ENCODE data around the gene SFMBT2. TPM values are rescaled to one million over a fixed set of nuclear protein-coding genes. Genes with fewer than 3 reads are reported as not detected.

SFMBT2 gene
- total and polyA plus RNA-seq, 2 of the 4 experiments (the other 2 are of a cell fraction) = 0.70 to 1.3 TPM

- in situ Hi-C loops (cut with MboI; ENCODE audit: low sequenced_read_pairs) (no loop called here), intact Hi-C loops (cut with micrococcal nuclease) (no loop called here), dilution Hi-C loops (cut with HindIII; ENCODE audit: low sequenced_read_pairs, unreplicated experiment) (no loop called here)
- WGBS, 2 experiments (ENCODE audit: extremely low coverage in 2 of 2, insufficient read length in 1 of 2) = no CpG with 5 or more reads among the region's 1 CpG
- no TSS peak for BruUV-seq (replicated peaks)
- Histone ChIP-seq H3K27ac (ENCODE audit: insufficient read depth, low read length) (no peak overlapping the region), H3K4me1 (ENCODE audit: control insufficient read depth, insufficient read depth, low read length) (peaks cover 2% of the 10 kb centered on the region; the same call in 1 of the 2 replicates), H4K8ac (ENCODE audit: low read depth in 2 of 2, low read length in 2 of 2) (no peak overlapping the region), H3K4ac (ENCODE audit: low read depth, low read length) (no peak overlapping the region), H3K9me1 (ENCODE audit: insufficient read depth, low read length) (no peaks in the 10 kb centered on the region), H3K4me3 (ENCODE audit: insufficient read depth, low read depth, low read length) (no peak overlapping the region), H3K27me3 (ENCODE audit: control insufficient read depth, insufficient read depth, low read length) (no peaks in the 10 kb centered on the region), H3K79me1 (ENCODE audit: low read depth in 1 of 2, low read length in 2 of 2) (no peaks in the 10 kb centered on the region), H2AK9ac (replicated peaks; ENCODE audit: low read depth, low read length, poor library complexity) (no peak overlapping the region), H3K9me3 (ENCODE audit: control insufficient read depth, insufficient read depth, low read length) (peaks cover 2% of the 10 kb centered on the region; the same call in 1 of the 2 replicates), H4K5ac (ENCODE audit: low read depth, low read length) (no peak overlapping the region), H3K56ac (ENCODE audit: extremely low read depth, insufficient read depth, low read length) (no peak overlapping the region), H3K14ac (replicated peaks; ENCODE audit: low read depth, low read length) (no peak overlapping the region), H3K18ac (ENCODE audit: low read depth, low read length) (no peak overlapping the region), H2AFZ (replicated peaks; ENCODE audit: low read length, poor library complexity) (no peak overlapping the region), H3K23ac (ENCODE audit: low read depth, low read length) (no peak overlapping the region), H2BK15ac (ENCODE audit: low read depth, low read length) (no peak overlapping the region), H2BK120ac (ENCODE audit: low read depth, low read length) (no peak overlapping the region), H2AK5ac (ENCODE audit: low read depth, low read length) (no peak overlapping the region), H3K36me3 (ENCODE audit: control insufficient read depth, insufficient read depth, low read length) (no peaks in the 10 kb centered on the region), H3K9ac (ENCODE audit: low read depth, low read length) (no peak overlapping the region), H3K4me2 (ENCODE audit: low read depth, low read length) (no peak overlapping the region), H4K20me1 (ENCODE audit: insufficient read depth, low read length) (no peaks in the 10 kb centered on the region), H2BK20ac (ENCODE audit: low read depth, low read length) (no peak overlapping the region), H2BK5ac (ENCODE audit: low read depth, low read length, poor library complexity, severe bottlenecking) (no peak overlapping the region), H4K91ac (ENCODE audit: insufficient read depth, low read depth, low read length) (no peak overlapping the region)
- DNase-seq (no peak), ATAC-seq (ENCODE audit: low read depth) (no peak)
- POLR2A ChIA-PET (ENCODE audit: unreplicated experiment) = no interaction called here
- no peak for TF ChIP-seq RFX5 (IDR thresholded peaks at IDR 0.05; ENCODE audit: low read depth, low read length)
- no peak for TF ChIP-seq FOS (IDR thresholded peaks at IDR 0.05; ENCODE audit: low read depth, low read length)
- TF ChIP-seq RCOR1 (IDR thresholded peaks at IDR 0.05; ENCODE audit: insufficient replicate concordance, low read length) = no peak
- no peak for TF ChIP-seq ELK1 (IDR thresholded peaks at IDR 0.05; ENCODE audit: borderline replicate concordance, low read depth, low read length)
- no peak for TF ChIP-seq CEBPB (IDR thresholded peaks at IDR 0.05; ENCODE audit: low read depth, low read length)
- TF ChIP-seq MAFK (IDR thresholded peaks at IDR 0.05; ENCODE audit: low read depth, low read length) = no peak
- no peak for TF ChIP-seq CHD1 (IDR thresholded peaks at IDR 0.05; ENCODE audit: low read depth, low read length)
- no peak for TF ChIP-seq NFE2L2 (IDR thresholded peaks at IDR 0.05; ENCODE audit: low read depth, low read length)
- no peak for TF ChIP-seq SMC3 (IDR thresholded peaks at IDR 0.05; ENCODE audit: low read depth, low read length)
- TF ChIP-seq, protein P1, sequence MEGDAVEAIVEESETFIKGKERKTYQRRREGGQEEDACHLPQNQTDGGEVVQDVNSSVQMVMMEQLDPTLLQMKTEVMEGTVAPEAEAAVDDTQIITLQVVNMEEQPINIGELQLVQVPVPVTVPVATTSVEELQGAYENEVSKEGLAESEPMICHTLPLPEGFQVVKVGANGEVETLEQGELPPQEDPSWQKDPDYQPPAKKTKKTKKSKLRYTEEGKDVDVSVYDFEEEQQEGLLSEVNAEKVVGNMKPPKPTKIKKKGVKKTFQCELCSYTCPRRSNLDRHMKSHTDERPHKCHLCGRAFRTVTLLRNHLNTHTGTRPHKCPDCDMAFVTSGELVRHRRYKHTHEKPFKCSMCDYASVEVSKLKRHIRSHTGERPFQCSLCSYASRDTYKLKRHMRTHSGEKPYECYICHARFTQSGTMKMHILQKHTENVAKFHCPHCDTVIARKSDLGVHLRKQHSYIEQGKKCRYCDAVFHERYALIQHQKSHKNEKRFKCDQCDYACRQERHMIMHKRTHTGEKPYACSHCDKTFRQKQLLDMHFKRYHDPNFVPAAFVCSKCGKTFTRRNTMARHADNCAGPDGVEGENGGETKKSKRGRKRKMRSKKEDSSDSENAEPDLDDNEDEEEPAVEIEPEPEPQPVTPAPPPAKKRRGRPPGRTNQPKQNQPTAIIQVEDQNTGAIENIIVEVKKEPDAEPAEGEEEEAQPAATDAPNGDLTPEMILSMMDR (conservative IDR thresholded peaks at IDR 0.05; ENCODE audit: low read depth, low read length) = no peak
- no peak for TF ChIP-seq MXI1 (IDR thresholded peaks at IDR 0.05; ENCODE audit: borderline replicate concordance, low read depth, low read length)
- no peak for TF ChIP-seq RAD21 (IDR thresholded peaks at IDR 0.05; ENCODE audit: low read length)
- no peak for TF ChIP-seq POLR2A (IDR thresholded peaks at IDR 0.05; ENCODE audit: low read depth, low read length)
- no peak for TF ChIP-seq MAZ (IDR thresholded peaks at IDR 0.05; ENCODE audit: borderline replicate concordance, low read depth, low read length)
- TF ChIP-seq BHLHE40 (IDR thresholded peaks at IDR 0.05; ENCODE audit: low read depth, low read length) = no peak
- TF ChIP-seq, protein P2, sequence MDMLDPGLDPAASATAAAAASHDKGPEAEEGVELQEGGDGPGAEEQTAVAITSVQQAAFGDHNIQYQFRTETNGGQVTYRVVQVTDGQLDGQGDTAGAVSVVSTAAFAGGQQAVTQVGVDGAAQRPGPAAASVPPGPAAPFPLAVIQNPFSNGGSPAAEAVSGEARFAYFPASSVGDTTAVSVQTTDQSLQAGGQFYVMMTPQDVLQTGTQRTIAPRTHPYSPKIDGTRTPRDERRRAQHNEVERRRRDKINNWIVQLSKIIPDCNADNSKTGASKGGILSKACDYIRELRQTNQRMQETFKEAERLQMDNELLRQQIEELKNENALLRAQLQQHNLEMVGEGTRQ (IDR thresholded peaks at IDR 0.05; ENCODE audit: low read depth, low read length) = no peak
- CTCF ChIA-PET = no interaction called here
Measured at GRCh38 chr10:7322623-7323022, 88.2 kb downstream of the SFMBT2 start.

All from IMR-90 (cell line).